HUES48 (cell line): ENCODE data around the gene RDH8.

ENCODE experiments used
- H3K27ac ChIP-seq: one replicate; pipeline ENCODE4 v1.7.0; 2013; ENCODE audit warnings: low read depth, low read length, inconsistent platforms
- H3K27me3 ChIP-seq: 2 replicates; pipeline ENCODE4 v1.6.1; 2013; ENCODE audit warnings: mild to moderate bottlenecking, low read length; ENCODE audit not compliant: control insufficient read depth, insufficient read depth
- H3K36me3 ChIP-seq: 2 replicates; pipeline ENCODE4 v1.6.1; 2013; ENCODE audit warnings: low read length; ENCODE audit not compliant: control insufficient read depth, insufficient read depth
- H3K4me1 ChIP-seq: 2 replicates; pipeline ENCODE4 v1.6.1; 2013; ENCODE audit warnings: mild to moderate bottlenecking, low read length; ENCODE audit not compliant: control insufficient read depth, insufficient read depth
- H3K4me3 ChIP-seq: 2 replicates; pipeline ENCODE4 v1.5.1; 2013; ENCODE audit warnings: mild to moderate bottlenecking, low read depth, low read length
- H3K9ac ChIP-seq: 2 replicates; pipeline ENCODE4 v1.6.1; 2013; ENCODE audit warnings: mild to moderate bottlenecking, low read depth, low read length, moderate library complexity
- H3K9me3 ChIP-seq: 2 replicates; pipeline ENCODE4 v1.6.1; 2013; ENCODE audit warnings: low read length; ENCODE audit not compliant: control insufficient read depth, insufficient read depth

The RDH8 gene

DNA sequence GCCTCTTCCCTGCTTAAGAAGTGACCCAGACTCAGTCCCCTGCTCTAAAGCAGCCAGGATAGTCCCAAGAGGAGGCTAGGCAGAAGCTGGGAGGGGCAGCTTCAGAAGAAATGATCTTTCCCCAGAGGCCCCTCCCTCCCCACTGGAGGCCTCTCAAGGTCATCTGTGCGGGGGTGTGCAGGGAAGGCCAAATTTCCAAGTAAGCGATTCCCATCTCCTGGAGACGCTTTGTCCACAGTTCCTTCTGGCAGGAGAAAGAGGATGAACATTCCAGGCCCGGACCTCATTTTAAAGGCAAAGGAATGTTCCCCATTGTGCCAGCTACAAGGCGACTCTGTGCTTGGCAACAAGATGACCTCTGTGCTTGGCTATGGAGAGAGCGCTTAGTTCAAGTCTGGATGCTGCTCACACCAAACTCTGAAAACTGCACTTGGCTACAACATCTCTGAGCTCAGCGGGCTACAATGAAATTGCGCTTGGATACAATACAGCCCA lies 26.4 kb upstream of the RDH8 start:
- no peak overlapping the region for H3K4me3 ChIP-seq
- no peaks in the 10 kb centered on the region for H3K27me3 ChIP-seq
- no peaks in the 10 kb centered on the region for H3K9me3 ChIP-seq
- no peak overlapping the region for H3K9ac ChIP-seq
- no peaks in the 10 kb centered on the region for H3K36me3 ChIP-seq
- H3K4me1 ChIP-seq: 0 out of 2 replicates have a peak, but pooled peaks cover 5% of the 10 kb centered on the region
- no peak overlapping the region for H3K27ac ChIP-seq

DNA sequence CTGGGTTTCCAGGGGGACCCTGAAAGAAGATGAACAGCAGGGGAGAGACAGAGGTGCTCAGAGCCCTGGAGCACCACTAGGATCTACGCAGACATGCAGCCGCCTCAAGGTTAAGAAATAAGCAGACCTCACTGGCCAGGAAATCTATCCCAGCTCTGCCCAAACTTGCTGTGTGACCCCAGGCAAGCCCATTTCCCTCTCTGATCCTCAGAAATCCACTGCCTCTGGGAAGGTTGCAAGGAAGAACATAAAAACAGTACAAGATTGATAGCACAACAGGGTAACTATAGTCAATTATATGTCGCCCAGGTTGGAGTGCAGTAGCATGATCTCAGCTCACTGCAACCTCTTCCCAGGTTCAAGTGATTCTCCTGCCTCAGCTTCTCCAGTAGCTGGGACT lies 23.8 kb upstream of the RDH8 start:
- no peak overlapping the region for H3K4me3 ChIP-seq

DNA sequence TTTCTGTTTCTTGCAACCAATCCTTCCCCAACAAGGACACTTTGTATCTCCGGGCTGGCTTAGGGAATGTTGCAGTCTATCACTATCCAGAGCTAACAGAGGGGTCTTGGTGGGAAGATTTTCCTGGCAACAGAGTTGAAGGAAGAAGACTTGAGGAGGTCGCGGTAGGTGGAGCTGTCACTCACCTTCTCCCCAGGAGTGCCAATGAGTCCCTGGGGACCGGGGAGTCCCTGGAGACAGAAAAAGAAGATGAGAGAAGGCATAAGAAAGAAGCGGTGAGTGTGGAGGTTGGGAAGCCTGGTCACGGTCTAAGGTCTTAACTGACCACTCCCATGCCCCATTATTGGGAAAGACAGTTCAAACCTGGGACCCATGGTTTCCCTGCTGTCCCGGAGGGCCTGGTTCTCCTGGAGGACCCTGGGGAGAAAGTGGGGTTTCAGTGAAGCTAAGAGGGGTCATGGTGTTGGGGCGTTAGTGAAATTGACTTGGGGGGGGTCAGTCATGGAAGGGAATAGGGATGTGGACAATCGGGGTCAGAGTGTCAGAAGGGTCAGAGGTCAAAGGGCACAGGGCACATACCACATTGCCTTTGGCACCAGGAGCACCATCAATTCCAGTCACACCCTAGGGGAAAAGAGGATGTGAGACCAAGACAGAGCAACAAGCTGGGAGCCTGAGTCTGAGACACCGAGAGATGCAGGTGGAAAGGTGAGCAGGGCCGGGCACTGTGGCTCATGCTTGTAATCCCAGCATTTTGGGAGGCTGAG lies 21.7 kb upstream of the RDH8 start:
- Histone ChIP-seq H3K27me3 (no peaks in the 10 kb centered on the region), H3K4me3 (no peak overlapping the region), H3K9me3 (no peaks in the 10 kb centered on the region)

More for the DNA sequence above, 23.8 kb upstream of the RDH8 start:
- Histone ChIP-seq H3K27ac (no peak overlapping the region), H3K27me3 (no peaks in the 10 kb centered on the region), H3K36me3 (no peaks in the 10 kb centered on the region), H3K9me3 (no peaks in the 10 kb centered on the region), H3K9ac (no peak overlapping the region), H3K4me1 (0 out of 2 replicates have a peak, but pooled peaks cover 5% of the 10 kb centered on the region)

DNA sequence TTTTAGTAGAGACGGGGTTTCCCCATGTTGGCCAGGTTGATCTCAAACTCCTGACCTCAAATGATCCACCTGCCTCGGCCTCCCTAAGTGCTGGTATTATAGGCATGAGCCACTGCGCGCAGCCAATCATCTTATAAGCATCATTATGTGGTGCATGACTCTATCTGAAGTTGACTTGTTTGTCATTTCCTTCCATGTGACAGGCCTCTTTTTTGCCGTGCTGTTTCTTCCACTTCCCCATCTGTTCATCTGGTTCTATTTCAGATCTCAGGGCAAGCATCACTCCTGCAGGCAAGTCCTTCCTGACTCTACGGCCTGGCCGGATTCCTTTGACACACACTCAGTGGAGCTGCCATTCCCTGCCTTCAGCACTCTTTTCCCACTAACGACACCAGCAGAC lies 18.2 kb upstream of the RDH8 start:
- no peak overlapping the region for H3K4me3 ChIP-seq
- H3K27ac ChIP-seq: no peak overlapping the region

More for the DNA sequence above, 21.7 kb upstream of the RDH8 start:
- Histone ChIP-seq H3K27ac (no peak overlapping the region), H3K4me1 (0 out of 2 replicates have a peak, but pooled peaks cover 5% of the 10 kb centered on the region), H3K9ac (no peak overlapping the region), H3K36me3 (no peaks in the 10 kb centered on the region)

DNA sequence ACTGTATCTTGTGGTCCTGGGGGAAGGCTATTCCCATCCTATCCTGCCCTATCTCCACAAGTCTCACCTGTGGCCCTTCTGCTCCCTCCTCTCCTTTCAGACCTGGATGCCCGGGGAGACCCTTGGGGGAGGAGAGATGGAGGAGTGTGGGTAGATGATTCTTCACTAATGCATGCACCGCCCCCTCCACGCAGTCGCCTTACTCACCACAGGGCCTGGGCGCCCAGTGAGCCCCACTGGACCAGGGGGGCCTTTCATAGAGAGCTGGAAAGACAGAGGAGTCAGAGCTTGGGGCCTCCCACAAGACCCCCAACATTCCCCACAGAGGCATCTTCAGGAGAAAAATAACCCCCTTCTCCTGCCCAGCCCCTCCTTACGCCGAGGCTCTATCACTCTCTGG lies 17.3 kb upstream of the RDH8 start:
- Histone ChIP-seq H3K27ac (no peak overlapping the region), H3K4me1 (no peaks in the 10 kb centered on the region), H3K9me3 (no peaks in the 10 kb centered on the region), H3K4me3 (no peak overlapping the region), H3K27me3 (0 out of 2 replicates have a peak, but pooled peaks cover 3% of the 10 kb centered on the region), H3K36me3 (no peaks in the 10 kb centered on the region), H3K9ac (no peak overlapping the region)

More for the DNA sequence above, 18.2 kb upstream of the RDH8 start:
- H3K4me1 ChIP-seq: no peaks in the 10 kb centered on the region
- H3K9me3 ChIP-seq: no peaks in the 10 kb centered on the region
- no peaks in the 10 kb centered on the region for H3K36me3 ChIP-seq
- 0 out of 2 replicates have a peak, but pooled peaks cover 3% of the 10 kb centered on the region for H3K27me3 ChIP-seq
- no peak overlapping the region for H3K9ac ChIP-seq

DNA sequence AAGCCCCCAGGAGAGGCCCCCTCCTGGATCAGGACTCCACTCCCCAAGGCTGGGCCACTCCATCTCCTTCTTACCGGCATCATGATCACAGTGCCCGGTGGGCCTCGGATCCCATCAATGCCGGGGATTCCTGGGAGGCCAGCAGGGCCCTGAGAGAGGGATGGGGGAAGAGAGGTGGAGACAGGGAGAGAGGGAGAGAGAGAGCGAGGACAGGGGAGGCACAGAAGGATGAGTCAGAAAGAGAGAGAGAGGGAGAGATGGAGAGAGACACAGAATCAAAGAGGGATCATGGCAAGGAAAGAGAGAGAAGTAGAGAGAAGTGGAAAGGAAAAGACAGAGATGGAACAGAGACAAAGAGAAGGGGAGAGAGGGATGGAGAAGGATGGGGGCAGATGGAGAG lies 16.7 kb upstream of the RDH8 start:
- no peaks in the 10 kb centered on the region for H3K4me1 ChIP-seq
- H3K27ac ChIP-seq: no peak overlapping the region
- H3K9ac ChIP-seq: no peak overlapping the region
- H3K27me3 ChIP-seq: 0 out of 2 replicates have a peak, but pooled peaks cover 3% of the 10 kb centered on the region
- no peak overlapping the region for H3K4me3 ChIP-seq
- H3K9me3 ChIP-seq: no peaks in the 10 kb centered on the region
- no peaks in the 10 kb centered on the region for H3K36me3 ChIP-seq

DNA sequence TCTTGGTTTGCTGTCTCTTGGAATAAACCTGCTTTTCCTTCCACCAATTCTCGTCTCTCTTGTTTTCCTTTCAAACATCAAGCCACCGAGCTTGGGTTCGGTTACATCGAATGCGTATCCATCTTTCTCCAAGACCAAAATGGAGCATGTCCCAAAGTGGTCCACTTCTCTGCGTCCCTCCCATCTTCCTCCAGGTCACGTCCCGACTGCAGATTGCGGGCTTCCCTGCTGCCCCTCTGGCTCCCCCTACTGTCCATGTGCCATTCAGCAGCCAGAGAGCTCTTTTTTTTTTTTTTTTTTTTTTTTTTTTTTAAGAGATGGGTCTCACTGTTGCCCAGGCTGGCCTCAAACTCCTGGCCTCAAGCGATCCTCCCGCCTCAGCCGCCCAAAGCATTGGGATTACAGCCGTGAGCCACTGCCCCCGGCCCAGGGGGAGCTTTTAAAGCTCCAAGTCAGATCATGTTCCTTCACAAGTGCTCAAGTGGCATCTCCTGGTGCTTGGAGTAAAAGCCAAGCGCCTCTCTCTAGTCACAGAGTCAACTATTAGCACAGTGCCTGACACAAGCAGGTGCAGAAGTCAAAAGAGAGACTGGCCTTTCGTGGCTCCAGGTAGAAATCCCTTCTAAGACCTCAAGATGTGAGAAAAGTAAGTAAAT lies 13.0 kb upstream of the RDH8 start:
- Histone ChIP-seq H3K27ac (no peak overlapping the region), H3K4me1 (no peaks in the 10 kb centered on the region), H3K36me3 (no peaks in the 10 kb centered on the region), H3K4me3 (no peak overlapping the region), H3K9ac (no peak overlapping the region), H3K27me3 (0 out of 2 replicates have a peak, but pooled peaks cover 3% of the 10 kb centered on the region), H3K9me3 (no peaks in the 10 kb centered on the region)

DNA sequence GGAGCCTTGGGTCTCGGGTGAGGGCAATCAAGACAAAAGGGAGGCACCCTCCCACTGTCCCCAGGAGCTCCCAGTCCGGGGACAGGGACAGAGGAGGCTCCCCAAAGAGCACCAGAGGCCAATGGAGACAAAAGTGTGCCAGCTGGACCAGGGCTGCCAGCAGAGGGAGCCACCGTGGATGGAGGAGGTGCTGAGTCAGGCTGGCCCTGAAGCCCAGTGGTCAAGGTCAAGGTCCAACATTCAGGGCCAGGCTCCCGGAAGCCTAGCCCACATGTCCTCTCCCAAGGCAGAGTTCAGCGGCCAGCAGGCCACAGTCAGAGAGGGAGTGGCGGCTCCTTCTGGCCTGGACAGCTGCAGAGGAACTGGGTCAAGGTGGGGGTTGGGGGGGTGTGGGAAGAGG lies 11.4 kb upstream of the RDH8 start:
- H3K36me3 ChIP-seq: no peaks in the 10 kb centered on the region

DNA sequence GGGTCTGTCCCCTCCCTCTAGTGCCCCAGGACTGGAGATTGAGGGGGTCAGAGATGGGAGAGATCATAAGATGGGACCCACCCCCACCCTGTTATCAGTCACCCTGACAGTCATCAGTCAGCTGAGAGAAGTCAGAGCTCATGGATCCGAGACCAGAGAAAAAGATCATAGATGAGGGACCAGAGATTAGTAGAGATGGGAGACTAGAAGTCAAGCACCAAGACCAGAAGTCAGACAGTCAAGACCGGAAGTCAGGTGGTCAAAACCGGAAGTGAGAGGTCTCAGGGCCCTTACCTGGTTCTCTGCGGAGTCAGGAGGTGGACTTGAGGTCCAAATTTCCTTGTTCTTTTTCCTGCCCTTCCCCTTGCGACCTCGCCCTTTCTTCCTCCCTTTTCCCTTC lies 10.0 kb upstream of the RDH8 start:
- Histone ChIP-seq H3K9ac (no peak overlapping the region), H3K36me3 (no peaks in the 10 kb centered on the region), H3K4me1 (no peaks in the 10 kb centered on the region), H3K9me3 (no peaks in the 10 kb centered on the region), H3K27ac (no peak overlapping the region), H3K27me3 (0 out of 2 replicates have a peak, but pooled peaks cover 3% of the 10 kb centered on the region), H3K4me3 (no peak overlapping the region)

More for the DNA sequence above, 11.4 kb upstream of the RDH8 start:
- Histone ChIP-seq H3K9ac (no peak overlapping the region), H3K27ac (no peak overlapping the region), H3K27me3 (0 out of 2 replicates have a peak, but pooled peaks cover 3% of the 10 kb centered on the region), H3K4me1 (no peaks in the 10 kb centered on the region), H3K9me3 (no peaks in the 10 kb centered on the region), H3K4me3 (no peak overlapping the region)

DNA sequence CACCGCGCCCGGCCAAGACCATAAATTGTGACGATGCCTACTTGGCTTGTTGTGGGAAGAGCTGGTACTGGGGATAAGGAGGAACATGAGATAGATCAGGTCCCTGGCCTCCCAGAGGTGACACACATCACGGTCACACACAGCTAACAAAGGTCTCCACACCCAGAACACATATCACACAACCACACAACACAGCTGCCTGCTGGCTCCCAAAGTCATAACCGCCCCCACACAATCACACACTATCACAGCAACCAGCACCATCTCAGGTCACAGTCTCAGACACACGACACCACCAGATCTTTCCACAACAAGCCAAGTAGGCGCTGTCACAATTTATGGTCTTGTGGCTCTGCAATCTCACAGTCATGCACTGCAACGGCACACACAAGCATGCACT lies 8.7 kb upstream of the RDH8 start:
- Histone ChIP-seq H3K36me3 (no peaks in the 10 kb centered on the region), H3K9me3 (no peaks in the 10 kb centered on the region), H3K4me1 (peaks cover 9% of the 10 kb centered on the region), H3K27ac (no peak overlapping the region), H3K27me3 (peaks cover 5% of the 10 kb centered on the region), H3K4me3 (no peak overlapping the region), H3K9ac (no peak overlapping the region)
